Activated T-cell treated with anti-CD3 and anti-CD28 coated beads, Interleukin-2, amount 50 U/mL, for 1 hour (primary cell): Measurements from ENCODE around the gene FOCAD.

ENCODE experiments used
- DNase-seq: peaks from one replicate; pipeline ENCODE4 v3.0.0-alpha.2; 2020

The FOCAD gene

GRCh38 chr9:20681467-20681866, 2.6 kb upstream of the FOCAD start:
- no peak for DNase-seq

DNA sequence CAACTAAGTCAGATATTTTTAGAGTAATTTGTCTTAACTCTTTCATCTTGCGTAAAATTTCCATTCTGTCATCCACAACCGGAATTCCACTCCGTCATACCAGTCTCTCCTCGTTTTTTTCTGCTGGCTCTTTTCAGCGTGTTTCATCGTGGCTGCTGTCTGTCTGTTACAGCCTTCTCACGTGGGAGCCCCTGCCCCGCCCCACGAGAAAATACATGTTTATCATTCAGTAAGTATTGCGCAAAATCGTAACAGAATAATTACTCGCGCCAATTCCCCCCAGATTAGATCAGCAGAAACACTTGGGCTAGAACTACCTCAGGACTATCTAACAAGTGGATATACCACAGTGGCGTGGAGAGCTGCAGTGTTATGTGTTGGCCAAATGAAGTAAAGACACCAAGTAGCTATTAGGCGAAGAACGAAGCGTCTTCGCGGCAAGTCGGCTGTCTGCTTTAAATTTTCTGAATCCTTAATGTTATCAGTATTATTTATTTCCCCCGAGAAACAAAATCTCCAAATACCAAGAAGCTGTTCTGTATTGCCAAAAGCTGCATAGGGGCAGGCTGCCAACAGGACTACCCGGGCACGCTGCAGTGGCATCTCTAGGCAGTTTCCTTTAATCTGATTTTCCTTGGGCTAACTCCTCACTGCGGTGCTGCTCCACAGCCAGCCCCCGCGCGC, 566 bp upstream of the FOCAD start:
- DNase-seq: peak; percentile 51

DNA sequence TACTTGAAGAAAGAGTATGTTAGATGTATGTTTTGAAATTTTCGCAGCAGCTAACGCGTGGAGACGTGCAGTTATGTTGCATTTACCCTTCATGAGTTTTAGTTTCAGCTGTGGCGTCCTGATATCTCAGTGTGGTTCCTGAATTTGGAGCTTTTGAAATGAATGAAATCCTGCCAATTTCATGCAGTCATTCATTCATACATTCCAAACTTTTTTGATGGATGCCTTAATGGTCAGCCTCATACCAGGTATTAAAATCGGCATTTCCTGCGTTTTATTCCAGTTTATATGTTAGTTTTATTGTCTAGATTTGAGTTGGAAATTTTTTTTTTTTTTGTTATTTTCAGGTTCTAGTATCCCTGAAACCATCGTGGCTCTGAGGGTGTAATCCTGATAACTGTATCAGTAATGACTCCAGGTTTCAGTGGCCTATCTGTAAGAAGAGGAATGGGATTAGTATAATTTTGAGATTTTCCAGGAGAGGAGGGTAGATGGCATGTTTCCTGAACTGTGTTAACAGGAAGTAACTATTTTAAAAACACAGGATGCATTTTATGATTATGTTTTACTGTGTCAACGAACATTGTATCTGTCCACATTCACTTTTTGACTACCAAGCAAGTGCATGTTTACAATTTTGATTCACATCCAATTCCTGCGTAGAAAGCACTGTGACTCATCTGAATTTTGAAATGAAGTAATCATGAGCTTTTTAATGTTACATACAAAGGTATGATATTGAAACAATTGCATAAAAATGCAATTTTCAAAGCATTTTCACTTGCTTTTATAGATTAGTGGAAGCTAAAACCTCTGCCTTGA, 1.0 kb downstream of the FOCAD start:
- DNase-seq: no peak

DNA sequence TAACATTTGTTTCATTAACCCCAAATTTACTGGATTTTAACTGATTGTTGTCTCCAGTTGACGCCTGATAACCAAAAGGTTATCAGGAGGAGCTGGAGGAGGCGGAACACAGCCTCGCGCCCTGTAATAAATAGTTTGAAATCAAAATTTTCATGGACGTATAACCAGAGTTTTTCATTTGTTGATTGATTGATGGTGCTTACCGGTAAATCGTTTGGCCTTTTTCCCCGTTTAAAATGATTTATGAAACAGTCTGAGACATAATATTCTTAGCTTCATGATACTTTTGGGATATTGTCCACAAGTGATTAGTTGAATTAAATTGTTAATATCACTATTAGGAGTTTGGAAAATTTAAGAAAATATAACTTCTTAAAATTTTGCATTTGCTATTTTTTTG, 1.7 kb downstream of the FOCAD start:
- no peak for DNase-seq

DNA sequence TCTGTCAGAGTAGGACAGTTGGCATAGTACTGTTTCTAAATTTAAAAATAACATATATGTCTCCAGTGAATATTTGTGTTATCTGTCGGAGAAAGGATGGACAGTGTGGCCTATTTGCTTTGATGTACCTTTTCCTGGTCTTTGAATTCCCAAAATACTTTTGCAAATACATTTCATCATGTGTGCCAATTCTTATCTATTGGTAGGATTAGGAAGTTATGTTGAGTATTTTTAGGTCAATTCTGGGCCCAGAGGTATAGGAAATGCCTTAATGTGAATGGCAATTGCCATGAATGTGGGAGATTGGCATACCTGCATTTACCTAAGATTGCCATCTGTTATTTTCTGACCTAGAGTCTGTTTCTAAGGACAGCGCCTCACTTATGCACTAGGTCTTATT, 5.8 kb downstream of the FOCAD start:
- no peak for DNase-seq

GRCh38 chr9:20692554-20692953, 8.5 kb downstream of the FOCAD start:
- no peak for DNase-seq

- DNase-seq: no peak
Observed at GRCh38 chr9:20693068-20693467, 9.0 kb downstream of the FOCAD start.

DNA sequence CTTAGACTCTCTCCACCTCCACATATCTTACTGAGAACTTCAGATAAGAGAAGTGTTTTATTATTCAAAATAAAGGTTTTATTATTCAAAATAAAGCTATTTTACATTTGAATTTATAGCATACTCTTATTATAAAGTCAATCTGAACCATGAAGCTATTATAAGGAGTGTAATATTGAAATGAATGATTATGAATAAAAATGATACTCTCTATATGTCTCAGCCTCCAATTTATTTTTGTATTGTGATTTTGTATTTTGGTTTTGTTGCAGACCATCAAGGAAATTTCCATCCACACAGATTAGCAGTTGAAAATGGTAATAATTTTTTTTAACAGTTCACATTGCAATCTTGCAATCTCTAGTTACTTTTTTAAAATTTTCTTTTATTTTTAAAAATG, 10.2 kb downstream of the FOCAD start:
- DNase-seq: no peak

GRCh38 chr9:20697021-20697719, 13.1 kb downstream of the FOCAD start:
- DNase-seq: no peak

DNA sequence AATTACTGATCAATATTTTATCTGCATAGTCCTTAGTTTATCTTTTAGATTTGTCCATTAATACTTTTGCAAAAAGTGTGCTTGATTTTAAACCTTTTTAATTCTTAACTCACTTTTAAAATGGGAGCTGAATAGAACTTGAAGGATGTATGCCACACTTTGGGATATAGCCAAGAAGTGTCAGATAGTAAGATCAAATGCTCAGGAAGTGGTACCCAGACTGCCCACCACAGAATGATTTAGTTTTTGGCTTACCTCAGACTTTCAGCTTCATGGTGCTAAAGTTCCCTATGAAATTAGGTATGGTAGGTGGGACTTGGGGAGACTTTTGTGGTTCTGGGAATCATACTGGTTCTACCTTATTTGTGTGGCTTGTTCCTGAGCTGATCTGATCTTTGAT, 14.7 kb downstream of the FOCAD start:
- no peak for DNase-seq

GRCh38 chr9:20701060-20701459, 17.0 kb downstream of the FOCAD start:
- DNase-seq: no peak

DNA sequence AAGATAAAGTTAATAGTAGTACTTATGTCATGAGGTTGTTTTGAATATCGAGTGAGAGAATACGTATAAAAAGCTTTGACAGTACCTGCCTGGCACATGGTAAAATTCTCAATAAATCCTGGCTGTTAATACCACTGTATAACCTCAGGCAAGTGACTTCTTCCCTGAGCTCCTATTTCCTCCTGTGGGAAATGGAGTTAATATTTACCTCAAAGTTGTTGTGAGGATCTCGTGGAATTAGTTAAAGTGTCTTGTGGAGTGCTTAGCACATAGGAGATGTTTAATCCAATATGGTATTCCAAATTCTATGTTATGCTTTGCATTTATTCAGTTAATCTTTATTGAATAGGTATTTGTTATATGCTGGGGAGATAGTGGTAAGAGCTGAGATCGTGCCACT, 18.5 kb downstream of the FOCAD start:
- DNase-seq: no peak

GRCh38 chr9:20703146-20703545, 19.1 kb downstream of the FOCAD start:
- no peak for DNase-seq

GRCh38 chr9:20707708-20708107, 23.6 kb downstream of the FOCAD start:
- DNase-seq: no peak

- no peak for DNase-seq
Observed at GRCh38 chr9:20713172-20713571, 29.1 kb downstream of the FOCAD start.

GRCh38 chr9:20714442-20715415, 30.7 kb downstream of the FOCAD start:
- DNase-seq: no peak

- DNase-seq: no peak
Observed at GRCh38 chr9:20722221-20722620, 38.2 kb downstream of the FOCAD start.

- DNase-seq: no peak
Observed at GRCh38 chr9:20725675-20726074, 41.6 kb downstream of the FOCAD start.

- DNase-seq: no peak
Observed at GRCh38 chr9:20726144-20726543, 42.1 kb downstream of the FOCAD start.

DNA sequence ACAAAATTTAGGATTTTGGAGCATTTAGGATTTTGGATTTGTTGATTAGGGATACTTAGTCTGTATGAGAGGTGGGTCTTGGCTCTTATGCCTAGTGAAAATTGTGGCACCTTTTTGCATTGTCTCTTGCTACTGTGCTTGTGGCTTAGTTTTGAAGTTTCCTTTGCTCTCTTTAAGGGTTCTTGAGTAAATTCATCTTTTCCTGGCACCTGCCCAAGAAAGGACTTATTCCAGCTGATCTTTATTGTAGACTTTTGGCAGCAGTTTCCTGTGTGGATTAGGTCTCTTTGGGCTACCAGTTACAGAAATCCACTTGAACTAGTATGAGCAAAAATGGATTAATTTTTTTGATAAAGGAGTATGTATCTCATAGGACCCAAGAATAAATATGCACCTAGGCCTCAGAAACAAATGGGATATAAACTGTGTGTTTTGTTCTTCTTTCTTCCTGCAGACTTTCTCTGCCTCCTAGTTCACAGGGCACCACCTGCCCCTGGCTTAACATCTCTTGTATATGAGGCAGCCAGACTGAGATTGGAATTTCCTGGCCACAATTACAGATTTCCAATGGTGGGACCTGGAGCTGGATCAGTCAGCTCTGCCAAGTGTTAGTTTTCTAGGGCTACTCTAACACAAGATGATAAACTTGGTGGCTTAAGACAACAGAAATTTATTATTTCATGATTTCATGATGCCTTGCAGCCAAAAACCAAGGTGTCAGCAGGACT, 44.6 kb downstream of the FOCAD start:
- DNase-seq: no peak

GRCh38 chr9:20729523-20729922, 45.5 kb downstream of the FOCAD start:
- DNase-seq: no peak

DNA sequence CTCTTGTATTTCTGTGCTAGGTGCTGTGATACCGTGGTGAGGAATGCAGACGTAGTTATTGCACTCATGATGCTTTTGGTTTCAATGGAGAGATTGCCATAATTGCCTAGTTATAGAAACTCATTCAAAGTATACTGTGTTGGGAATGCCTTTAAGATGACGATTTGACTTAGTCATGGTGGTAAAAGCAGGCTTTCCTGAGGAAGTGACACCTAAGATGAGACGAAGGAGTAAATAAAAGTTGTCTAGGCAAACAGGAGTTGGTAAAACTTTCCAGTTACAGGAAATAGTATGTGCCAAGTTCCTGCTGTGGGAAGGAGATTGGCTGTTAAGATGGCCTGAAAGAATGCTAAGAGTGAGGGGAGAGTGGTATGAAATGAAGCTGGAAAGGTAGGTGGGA, 48.1 kb downstream of the FOCAD start:
- no peak for DNase-seq
